WTC11 (cell line): Measurements from ENCODE around the gene RFNG. TPM values are rescaled to one million over a fixed set of nuclear protein-coding genes. Genes with fewer than 3 reads are reported as not detected.

Source experiments
- ATAC-seq: fragments of 200-7000 bp; cut with Tn5 transposase; 2 replicates; pipeline ENCODE4 v1.10.0; 2021; ENCODE audit warnings: mild to moderate bottlenecking, moderate library complexity
- CTCF ChIA-PET: fragments of 300-600 bp; sonication (Branson Sonifier 250); formaldehyde crosslinking; loops from one replicate; lab custom pipeline; 2021; ENCODE audit warnings: antibody characterized with exemption; lab: Charles Lee
- POLR2A ChIA-PET: fragments of 350-600 bp; sonication (Branson Sonifier 250); formaldehyde crosslinking; loops from one replicate; lab custom pipeline; 2021; ENCODE audit warnings: antibody characterized with exemption; lab: Charles Lee
- DNase-seq: peaks from one replicate; pipeline ENCODE4 v3.0.0; 2021; ENCODE audit warnings: low spot score
- H3K27ac Mint-ChIP-seq: 2 replicates; pipeline ENCODE4 v1.8.0; 2021; ENCODE audit warnings: mixed read lengths
- H3K27me3 Mint-ChIP-seq: 2 replicates; pipeline ENCODE4 v1.8.0; 2021; ENCODE audit warnings: low read depth, mild to moderate bottlenecking, moderate library complexity, mixed read lengths
- H3K36me3 Mint-ChIP-seq: 2 replicates; pipeline ENCODE4 v1.8.0; 2021; ENCODE audit warnings: mixed read lengths
- H3K4me1 Mint-ChIP-seq: 2 replicates; pipeline ENCODE4 v1.8.0; 2022; ENCODE audit warnings: mixed read lengths
- H3K4me3 Mint-ChIP-seq: 2 replicates; pipeline ENCODE4 v1.8.0; 2021; ENCODE audit warnings: mild to moderate bottlenecking, moderate library complexity, mixed read lengths
- H3K9me3 Mint-ChIP-seq: 2 replicates; pipeline ENCODE4 v1.8.0; 2021; ENCODE audit warnings: mixed read lengths
- CREM ChIP-seq: sonication (generic); formaldehyde crosslinking; IDR thresholded peaks from 2 replicates; pipeline ENCODE4 v1.8.1; 2022; ENCODE audit warnings: mild to moderate bottlenecking, missing genetic modification reagents, moderate library complexity
- ELF4 ChIP-seq: sonication (generic); formaldehyde crosslinking; IDR thresholded peaks from 2 replicates; pipeline ENCODE4 v1.8.1; 2022; ENCODE audit warnings: low read depth, mild to moderate bottlenecking, moderate library complexity, missing genetic modification reagents
- EMX1 ChIP-seq: fragments of 250-450 bp; sonication (Bioruptor Pico); IDR thresholded peaks from 2 replicates; pipeline ENCODE4 v1.8.0; 2021; ENCODE audit warnings: mild to moderate bottlenecking
- ESRRA ChIP-seq: sonication (generic); formaldehyde crosslinking; IDR thresholded peaks from 2 replicates; pipeline ENCODE4 v1.8.1; 2022; ENCODE audit warnings: mild to moderate bottlenecking, missing genetic modification reagents, borderline replicate concordance
- ETV6 ChIP-seq: sonication (generic); formaldehyde crosslinking; IDR thresholded peaks from 2 replicates; pipeline ENCODE4 v1.8.1; 2022; ENCODE audit warnings: mild to moderate bottlenecking, missing genetic modification reagents
- FOXP4 ChIP-seq: sonication (generic); formaldehyde crosslinking; IDR thresholded peaks from 2 replicates; pipeline ENCODE4 v1.8.0; 2022; ENCODE audit warnings: mild to moderate bottlenecking, missing genetic modification reagents
- JUN ChIP-seq: sonication (generic); formaldehyde crosslinking; IDR thresholded peaks from 2 replicates; pipeline ENCODE4 v1.8.0; 2023; ENCODE audit warnings: mild to moderate bottlenecking, missing genetic modification reagents
- NFATC4 ChIP-seq: fragments of 250-450 bp; sonication (Bioruptor Pico); IDR thresholded peaks from 2 replicates; pipeline ENCODE4 v1.9.0; 2021; ENCODE audit warnings: mild to moderate bottlenecking
- NFE2L1 ChIP-seq: sonication (generic); formaldehyde crosslinking; IDR thresholded peaks from 2 replicates; pipeline ENCODE4 v1.8.1; 2023; ENCODE audit warnings: missing genetic modification reagents
- NFYB ChIP-seq: sonication (generic); formaldehyde crosslinking; conservative IDR thresholded peaks from 2 replicates; pipeline ENCODE4 v1.8.0; 2022; ENCODE audit warnings: low read depth, missing genetic modification reagents
- PRDM15 ChIP-seq: sonication (generic); formaldehyde crosslinking; IDR thresholded peaks from 2 replicates; pipeline ENCODE4 v1.8.0; 2022; ENCODE audit warnings: missing genetic modification reagents
- RELA ChIP-seq: sonication (generic); formaldehyde crosslinking; IDR thresholded peaks from 2 replicates; pipeline ENCODE4 v1.8.1; 2022; ENCODE audit warnings: missing genetic modification reagents, mild to moderate bottlenecking, borderline replicate concordance
- SP1 ChIP-seq: sonication (generic); formaldehyde crosslinking; conservative IDR thresholded peaks from 2 replicates; pipeline ENCODE4 v1.8.1; 2022; ENCODE audit warnings: missing genetic modification reagents
- STAT6 ChIP-seq: sonication (generic); formaldehyde crosslinking; conservative IDR thresholded peaks from 2 replicates; pipeline ENCODE4 v1.8.1; 2023; ENCODE audit warnings: mild to moderate bottlenecking, low read depth, missing genetic modification reagents, moderate library complexity
- TP53 ChIP-seq: sonication (generic); formaldehyde crosslinking; IDR thresholded peaks from 2 replicates; pipeline ENCODE4 v1.8.1; 2023; ENCODE audit warnings: mild to moderate bottlenecking, missing genetic modification reagents
- ZNF121 ChIP-seq: sonication (generic); formaldehyde crosslinking; IDR thresholded peaks from 2 replicates; pipeline ENCODE4 v1.8.0; 2023; ENCODE audit warnings: missing genetic modification reagents
- ZNF263 ChIP-seq: sonication (generic); formaldehyde crosslinking; IDR thresholded peaks from 2 replicates; pipeline ENCODE4 v1.8.1; 2022; ENCODE audit warnings: low read depth, mild to moderate bottlenecking, moderate library complexity, missing genetic modification reagents
- ZNF317 ChIP-seq: sonication (generic); formaldehyde crosslinking; IDR thresholded peaks from 2 replicates; pipeline ENCODE4 v1.8.1; 2023; ENCODE audit warnings: low read depth, mild to moderate bottlenecking, moderate library complexity, missing genetic modification reagents, borderline replicate concordance
- total RNA-seq: library from RNA; stranded (reverse); gene quantifications from 3 replicates; pipeline ENCODE4 v1.2.3, GENCODE V29; 2021
- TF ChIP-seq, protein P1 (sequence below): sonication (generic); formaldehyde crosslinking; IDR thresholded peaks from 2 replicates; pipeline ENCODE4 v1.8.1; 2022; ENCODE audit warnings: mild to moderate bottlenecking, moderate library complexity, missing genetic modification reagents
- TF ChIP-seq, protein P2 (sequence below): sonication (generic); formaldehyde crosslinking; IDR thresholded peaks from 2 replicates; pipeline ENCODE4 v1.8.1; 2022; ENCODE audit warnings: low read depth, mild to moderate bottlenecking, moderate library complexity, missing genetic modification reagents, borderline replicate concordance
- TF ChIP-seq, protein P3 (sequence below): fragments of 250-450 bp; sonication (Bioruptor Pico); IDR thresholded peaks from 2 replicates; pipeline ENCODE4 v1.9.0; 2021; ENCODE audit warnings: mild to moderate bottlenecking, borderline replicate concordance

RFNG gene
- total RNA-seq, 1 experiment from 2014 or later, result 41.6 TPM

GRCh38 chr17:82098169-82098938 is 46.7 kb upstream of the RFNG start, which contains the start of gene FASN:
Gene FASN, minus strand, starts transcription at chr17:82098236. Its CDS starts 1,791 bp downstream, at chr17:82096445.
- Mint-ChIP-seq H3K9me3 (no peaks in the 10 kb centered on the region), H3K27me3 (no peaks in the 10 kb centered on the region), H3K4me1 (peaks cover 28% of the 10 kb centered on the region), H3K27ac (no peak within 1 kb of the TSS), H3K36me3 (peaks cover 3% of the 10 kb centered on the region), H3K4me3 (peak within 1 kb of the TSS; percentile 69)
- POLR2A ChIA-PET, result interaction anchor here (0.9 to 1.7 kb wide), 5 partner anchors 8 to 161 kb away, joined by 3 to 11 read pairs (median 3); partner anchors contain the start of genes DCXR and PYCR1
- CTCF ChIA-PET, result interaction anchor here (0.6 to 2.9 kb wide), 11 partner anchors 8 to 171 kb away, joined by 3 to 18 read pairs (median 3); partner anchors contain the start of genes CENPX, DCXR, LRRC45 and MAFG
- DNase-seq (peak; percentile 95), ATAC-seq (peak; percentile 79)
- TF ChIP-seq JUN, result no peak
- TF ChIP-seq, protein P1, sequence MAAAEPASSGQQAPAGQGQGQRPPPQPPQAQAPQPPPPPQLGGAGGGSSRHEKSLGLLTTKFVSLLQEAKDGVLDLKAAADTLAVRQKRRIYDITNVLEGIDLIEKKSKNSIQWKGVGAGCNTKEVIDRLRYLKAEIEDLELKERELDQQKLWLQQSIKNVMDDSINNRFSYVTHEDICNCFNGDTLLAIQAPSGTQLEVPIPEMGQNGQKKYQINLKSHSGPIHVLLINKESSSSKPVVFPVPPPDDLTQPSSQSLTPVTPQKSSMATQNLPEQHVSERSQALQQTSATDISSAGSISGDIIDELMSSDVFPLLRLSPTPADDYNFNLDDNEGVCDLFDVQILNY (CRISPR knock-in tag), result peak; percentile 88; the same call in 1 of the 2 replicates
- TF ChIP-seq NFYB (CRISPR knock-in tag), result peak; percentile 98
- TF ChIP-seq STAT6 (CRISPR knock-in tag), result no peak
- TF ChIP-seq PRDM15 (CRISPR knock-in tag), result no peak
- no peak for TF ChIP-seq ZNF121
- TF ChIP-seq RELA (CRISPR knock-in tag), result no peak
- TF ChIP-seq, protein P2, sequence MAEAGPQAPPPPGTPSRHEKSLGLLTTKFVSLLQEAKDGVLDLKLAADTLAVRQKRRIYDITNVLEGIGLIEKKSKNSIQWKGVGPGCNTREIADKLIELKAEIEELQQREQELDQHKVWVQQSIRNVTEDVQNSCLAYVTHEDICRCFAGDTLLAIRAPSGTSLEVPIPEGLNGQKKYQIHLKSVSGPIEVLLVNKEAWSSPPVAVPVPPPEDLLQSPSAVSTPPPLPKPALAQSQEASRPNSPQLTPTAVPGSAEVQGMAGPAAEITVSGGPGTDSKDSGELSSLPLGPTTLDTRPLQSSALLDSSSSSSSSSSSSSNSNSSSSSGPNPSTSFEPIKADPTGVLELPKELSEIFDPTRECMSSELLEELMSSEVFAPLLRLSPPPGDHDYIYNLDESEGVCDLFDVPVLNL (CRISPR knock-in tag), result no peak
- peak; percentile 74 for TF ChIP-seq NFE2L1 (CRISPR knock-in tag)
- TF ChIP-seq, protein P3, sequence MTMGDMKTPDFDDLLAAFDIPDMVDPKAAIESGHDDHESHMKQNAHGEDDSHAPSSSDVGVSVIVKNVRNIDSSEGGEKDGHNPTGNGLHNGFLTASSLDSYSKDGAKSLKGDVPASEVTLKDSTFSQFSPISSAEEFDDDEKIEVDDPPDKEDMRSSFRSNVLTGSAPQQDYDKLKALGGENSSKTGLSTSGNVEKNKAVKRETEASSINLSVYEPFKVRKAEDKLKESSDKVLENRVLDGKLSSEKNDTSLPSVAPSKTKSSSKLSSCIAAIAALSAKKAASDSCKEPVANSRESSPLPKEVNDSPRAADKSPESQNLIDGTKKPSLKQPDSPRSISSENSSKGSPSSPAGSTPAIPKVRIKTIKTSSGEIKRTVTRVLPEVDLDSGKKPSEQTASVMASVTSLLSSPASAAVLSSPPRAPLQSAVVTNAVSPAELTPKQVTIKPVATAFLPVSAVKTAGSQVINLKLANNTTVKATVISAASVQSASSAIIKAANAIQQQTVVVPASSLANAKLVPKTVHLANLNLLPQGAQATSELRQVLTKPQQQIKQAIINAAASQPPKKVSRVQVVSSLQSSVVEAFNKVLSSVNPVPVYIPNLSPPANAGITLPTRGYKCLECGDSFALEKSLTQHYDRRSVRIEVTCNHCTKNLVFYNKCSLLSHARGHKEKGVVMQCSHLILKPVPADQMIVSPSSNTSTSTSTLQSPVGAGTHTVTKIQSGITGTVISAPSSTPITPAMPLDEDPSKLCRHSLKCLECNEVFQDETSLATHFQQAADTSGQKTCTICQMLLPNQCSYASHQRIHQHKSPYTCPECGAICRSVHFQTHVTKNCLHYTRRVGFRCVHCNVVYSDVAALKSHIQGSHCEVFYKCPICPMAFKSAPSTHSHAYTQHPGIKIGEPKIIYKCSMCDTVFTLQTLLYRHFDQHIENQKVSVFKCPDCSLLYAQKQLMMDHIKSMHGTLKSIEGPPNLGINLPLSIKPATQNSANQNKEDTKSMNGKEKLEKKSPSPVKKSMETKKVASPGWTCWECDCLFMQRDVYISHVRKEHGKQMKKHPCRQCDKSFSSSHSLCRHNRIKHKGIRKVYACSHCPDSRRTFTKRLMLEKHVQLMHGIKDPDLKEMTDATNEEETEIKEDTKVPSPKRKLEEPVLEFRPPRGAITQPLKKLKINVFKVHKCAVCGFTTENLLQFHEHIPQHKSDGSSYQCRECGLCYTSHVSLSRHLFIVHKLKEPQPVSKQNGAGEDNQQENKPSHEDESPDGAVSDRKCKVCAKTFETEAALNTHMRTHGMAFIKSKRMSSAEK (CRISPR knock-in tag), result 0 out of 2 replicates have a peak, but pooled peaks have one; percentile 72
- no peak for TF ChIP-seq ELF4 (CRISPR knock-in tag)
- TF ChIP-seq NFATC4 (CRISPR knock-in tag), result peak; percentile 28; the same call in 1 of the 2 replicates
- peak; percentile 69; the same call in 1 of the 2 replicates for TF ChIP-seq TP53 (CRISPR knock-in tag)
- peak; percentile 30; the same call in 1 of the 2 replicates for TF ChIP-seq ESRRA
- TF ChIP-seq ZNF263 (CRISPR knock-in tag), result no peak
- peak; percentile 11; the same call in 1 of the 2 replicates for TF ChIP-seq FOXP4 (CRISPR knock-in tag)
- TF ChIP-seq ZNF317 (CRISPR knock-in tag), result 0 out of 2 replicates have a peak, but pooled peaks have one; percentile 30
- peak; percentile 83 for TF ChIP-seq CREM (CRISPR knock-in tag)
- peak; percentile 18; the same call in 1 of the 2 replicates for TF ChIP-seq EMX1 (CRISPR knock-in tag)
- TF ChIP-seq SP1 (CRISPR knock-in tag), result peak; percentile 73; the same call in 1 of the 2 replicates
- TF ChIP-seq ETV6, result peak; percentile 46
